ENCODE measurements around the gene NRP2. TPM values are rescaled to one million over a fixed set of nuclear protein-coding genes. Genes with fewer than 3 reads are reported as not detected.

The NRP2 gene
- total and polyA plus RNA-seq, 2 donors (not counting 1 experiment from before 2014, with no cell fraction given): 16.6 to 28.7 TPM

DNA sequence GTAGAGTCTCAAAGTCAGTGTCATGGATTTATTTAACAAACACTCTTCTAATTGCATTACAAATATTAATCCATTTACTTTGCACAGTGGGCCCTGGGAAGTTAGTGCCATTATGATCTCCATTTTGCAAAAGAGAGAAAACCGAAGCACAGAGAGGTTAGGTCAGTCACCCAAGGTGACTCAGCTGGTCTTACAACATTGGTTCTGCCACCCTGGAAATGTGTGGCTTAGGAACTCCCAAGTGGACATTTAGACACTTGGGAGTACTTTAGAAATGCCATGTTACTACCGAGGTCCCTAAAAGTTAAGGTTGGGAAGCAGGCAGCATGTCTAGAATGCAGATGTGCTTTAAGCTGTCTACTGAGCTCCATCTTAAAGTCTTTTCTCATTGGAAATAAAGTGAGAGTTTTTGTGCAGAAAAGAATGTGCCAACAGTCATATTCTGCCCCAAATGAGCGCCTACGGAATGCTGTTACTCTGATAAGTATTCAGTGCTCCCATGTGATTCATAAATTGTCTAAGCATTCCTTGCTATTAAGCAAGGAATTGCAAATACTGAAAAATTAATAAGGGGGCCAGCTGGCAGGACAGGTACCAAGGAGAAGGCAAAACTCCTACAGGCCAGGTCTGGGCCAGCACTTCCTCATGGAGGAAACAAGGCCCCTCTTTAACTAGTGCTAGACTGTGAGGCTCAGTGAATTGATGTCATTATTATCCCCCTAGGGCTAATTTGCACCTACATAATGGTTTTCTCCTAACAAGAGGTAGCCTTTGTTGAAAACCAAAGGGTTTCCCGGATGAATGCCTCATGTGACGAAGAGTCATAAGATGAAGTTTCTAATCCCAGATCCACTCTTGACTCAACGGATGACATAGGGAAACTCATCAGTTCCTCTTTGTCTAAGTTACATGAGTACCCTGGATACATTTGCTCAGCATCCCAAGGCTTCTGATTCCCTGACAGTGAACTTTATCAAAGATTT is 16.3 kb downstream of the NRP2 start:
- no peak overlapping the region for H3K9ac ChIP-seq (ENCODE audit: insufficient read depth, low read length)
- H3K4me1 ChIP-seq (ENCODE audit: control insufficient read depth, extremely low read depth, insufficient read depth, low read length): peaks cover 23% of the 10 kb centered on the region
- TF ChIP-seq, protein P1, sequence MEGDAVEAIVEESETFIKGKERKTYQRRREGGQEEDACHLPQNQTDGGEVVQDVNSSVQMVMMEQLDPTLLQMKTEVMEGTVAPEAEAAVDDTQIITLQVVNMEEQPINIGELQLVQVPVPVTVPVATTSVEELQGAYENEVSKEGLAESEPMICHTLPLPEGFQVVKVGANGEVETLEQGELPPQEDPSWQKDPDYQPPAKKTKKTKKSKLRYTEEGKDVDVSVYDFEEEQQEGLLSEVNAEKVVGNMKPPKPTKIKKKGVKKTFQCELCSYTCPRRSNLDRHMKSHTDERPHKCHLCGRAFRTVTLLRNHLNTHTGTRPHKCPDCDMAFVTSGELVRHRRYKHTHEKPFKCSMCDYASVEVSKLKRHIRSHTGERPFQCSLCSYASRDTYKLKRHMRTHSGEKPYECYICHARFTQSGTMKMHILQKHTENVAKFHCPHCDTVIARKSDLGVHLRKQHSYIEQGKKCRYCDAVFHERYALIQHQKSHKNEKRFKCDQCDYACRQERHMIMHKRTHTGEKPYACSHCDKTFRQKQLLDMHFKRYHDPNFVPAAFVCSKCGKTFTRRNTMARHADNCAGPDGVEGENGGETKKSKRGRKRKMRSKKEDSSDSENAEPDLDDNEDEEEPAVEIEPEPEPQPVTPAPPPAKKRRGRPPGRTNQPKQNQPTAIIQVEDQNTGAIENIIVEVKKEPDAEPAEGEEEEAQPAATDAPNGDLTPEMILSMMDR (conservative IDR thresholded peaks at IDR 0.05 in 1 of 2, IDR thresholded peaks at IDR 0.05 in 1 of 2; ENCODE audit: low read depth in 1 of 2, low read length in 2 of 2): no peak
- no peak for TF ChIP-seq EZH2 (IDR thresholded peaks at IDR 0.05; ENCODE audit: low read length, missing control alignments)
- no peak overlapping the region for H3K4me3 ChIP-seq (replicated peaks in 1 of 4; ENCODE audit: control extremely low read depth in 1 of 4, insufficient read depth in 1 of 4, low read depth in 3 of 4, low read length in 4 of 4)
- DNase-seq (ENCODE audit: low read depth in 2 of 2): peak in 1 of 2 donors; percentile 74
- H3K9me3 ChIP-seq (ENCODE audit: control insufficient read depth, insufficient read depth, low read depth, low read length): no peaks in the 10 kb centered on the region
- no peaks in the 10 kb centered on the region for H3K79me2 ChIP-seq (ENCODE audit: control insufficient read depth, insufficient read depth, low read length)
- no peaks in the 10 kb centered on the region for H3K27me3 ChIP-seq (ENCODE audit: control insufficient read depth, insufficient read depth, low read length)
- no peak overlapping the region for H2AFZ ChIP-seq (ENCODE audit: low read length)
- no peak overlapping the region for H3K4me2 ChIP-seq (ENCODE audit: extremely low read depth, insufficient read depth, low read length)
- no peaks in the 10 kb centered on the region for H4K20me1 ChIP-seq (ENCODE audit: control insufficient read depth, extremely low read depth, insufficient read depth, low read length)
- H3K27ac ChIP-seq (ENCODE audit: insufficient read depth, low read length): no peak overlapping the region
- H3K36me3 ChIP-seq (ENCODE audit: control insufficient read depth, insufficient read depth, low read length): no peaks in the 10 kb centered on the region

- Histone ChIP-seq H3K4me1 (ENCODE audit: control insufficient read depth, extremely low read depth, insufficient read depth, low read length) (peaks cover 23% of the 10 kb centered on the region), H3K9ac (ENCODE audit: insufficient read depth, low read length) (no peak overlapping the region), H3K79me2 (ENCODE audit: control insufficient read depth, insufficient read depth, low read length) (no peaks in the 10 kb centered on the region)
Observed at GRCh38 chr2:205699515-205700289, 17.4 kb downstream of the NRP2 start.

More at GRCh38 chr2:205699515-205700289, 17.4 kb downstream of the NRP2 start:
- no peak overlapping the region for H3K4me2 ChIP-seq (ENCODE audit: extremely low read depth, insufficient read depth, low read length)
- no peaks in the 10 kb centered on the region for H3K36me3 ChIP-seq (ENCODE audit: control insufficient read depth, insufficient read depth, low read length)
- H4K20me1 ChIP-seq (ENCODE audit: control insufficient read depth, extremely low read depth, insufficient read depth, low read length): no peaks in the 10 kb centered on the region
- no peaks in the 10 kb centered on the region for H3K9me3 ChIP-seq (ENCODE audit: control insufficient read depth, insufficient read depth, low read depth, low read length)
- H3K27ac ChIP-seq (ENCODE audit: insufficient read depth, low read length): peak overlapping the region; percentile 33
- TF ChIP-seq EZH2 (IDR thresholded peaks at IDR 0.05; ENCODE audit: low read length, missing control alignments): no peak
- TF ChIP-seq, protein P1 (conservative IDR thresholded peaks at IDR 0.05 in 1 of 2, IDR thresholded peaks at IDR 0.05 in 1 of 2; ENCODE audit: low read depth in 1 of 2, low read length in 2 of 2): no peak
- no peaks in the 10 kb centered on the region for H3K27me3 ChIP-seq (ENCODE audit: control insufficient read depth, insufficient read depth, low read length)
- no peak overlapping the region for H2AFZ ChIP-seq (ENCODE audit: low read length)
- no peak overlapping the region for H3K4me3 ChIP-seq (replicated peaks in 1 of 4; ENCODE audit: control extremely low read depth in 1 of 4, insufficient read depth in 1 of 4, low read depth in 3 of 4, low read length in 4 of 4)
- no peak for DNase-seq (ENCODE audit: low read depth in 2 of 2)

Data from fibroblast of lung (primary cell).